Mucosa of rectum (tissue), 2 donors: ENCODE results near the gene RPS27L.
"Not testable (repeated sequence)": the region's sequence is repeated elsewhere in the genome, so short reads cannot be mapped to it uniquely, and the experiment has no call there.

ENCODE experiments used
- H3K27ac ChIP-seq, 2 donors: one replicate each; pipeline ENCODE4 v1.7.0; 2013; ENCODE audit warnings: inconsistent platforms in 2 of 2, low read depth in 2 of 2, low read length in 2 of 2
- H3K27me3 ChIP-seq, 2 donors: one replicate each; pipeline ENCODE4 v1.7.0; 2013; ENCODE audit warnings: low read length in 2 of 2; ENCODE audit not compliant: control insufficient read depth in 2 of 2, insufficient read depth in 2 of 2
- H3K36me3 ChIP-seq, 2 donors: one replicate each; pipeline ENCODE4 v1.7.0; 2013; ENCODE audit warnings: low read length in 2 of 2; ENCODE audit not compliant: control insufficient read depth in 2 of 2, insufficient read depth in 2 of 2
- H3K4me1 ChIP-seq, 2 donors: one replicate each; pipeline ENCODE4 v1.7.0; 2013; ENCODE audit warnings: low read length in 2 of 2, mild to moderate bottlenecking in 1 of 2; ENCODE audit not compliant: control insufficient read depth in 2 of 2, insufficient read depth in 2 of 2
- H3K4me3 ChIP-seq, 2 donors: one replicate each; pipeline ENCODE4 v1.7.0; 2013; ENCODE audit warnings: low read length in 2 of 2
- H3K9ac ChIP-seq, 2 donors: one replicate each; pipeline ENCODE4 v1.7.0; 2013; ENCODE audit warnings: low read length in 2 of 2, low read depth in 1 of 2, mild to moderate bottlenecking in 1 of 2
- H3K9me3 ChIP-seq, 2 donors: one replicate each; pipeline ENCODE4 v1.7.0; 2013; ENCODE audit warnings: low read length in 2 of 2; ENCODE audit not compliant: control insufficient read depth in 2 of 2
- donor health status: healthy.
- donor health status: Normal muscosa, but diverticular disease.

RPS27L gene

DNA sequence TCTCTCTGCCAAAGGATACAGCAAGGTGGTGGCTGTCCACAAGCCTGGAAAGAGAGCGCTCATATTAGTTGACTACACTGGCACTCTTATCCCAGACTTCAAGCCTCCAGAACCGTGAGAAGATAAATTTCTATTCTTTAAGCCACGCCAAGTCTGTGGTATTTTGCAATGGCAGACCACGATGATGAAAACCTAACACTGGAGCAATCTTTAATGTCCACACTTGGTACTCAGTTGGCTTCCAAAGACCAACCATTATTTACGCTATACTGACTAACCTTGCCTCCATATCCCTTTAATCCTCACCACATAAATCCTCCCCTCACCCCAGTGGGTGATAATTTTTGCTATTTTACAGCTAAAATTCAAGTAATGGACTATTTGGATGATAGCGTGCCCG lies 52.5 kb downstream of the RPS27L start:
- H3K36me3 ChIP-seq, result no peaks in the 10 kb centered on the region
- H3K9ac ChIP-seq, result no peak overlapping the region
- H3K9me3 ChIP-seq, result no peaks in the 10 kb centered on the region
- no peak overlapping the region for H3K27ac ChIP-seq
- H3K4me3 ChIP-seq, result no peak overlapping the region
- H3K4me1 ChIP-seq, result peaks cover 4 to 5% of the 10 kb centered on the region in 2 donors
- no peaks in the 10 kb centered on the region for H3K27me3 ChIP-seq

DNA sequence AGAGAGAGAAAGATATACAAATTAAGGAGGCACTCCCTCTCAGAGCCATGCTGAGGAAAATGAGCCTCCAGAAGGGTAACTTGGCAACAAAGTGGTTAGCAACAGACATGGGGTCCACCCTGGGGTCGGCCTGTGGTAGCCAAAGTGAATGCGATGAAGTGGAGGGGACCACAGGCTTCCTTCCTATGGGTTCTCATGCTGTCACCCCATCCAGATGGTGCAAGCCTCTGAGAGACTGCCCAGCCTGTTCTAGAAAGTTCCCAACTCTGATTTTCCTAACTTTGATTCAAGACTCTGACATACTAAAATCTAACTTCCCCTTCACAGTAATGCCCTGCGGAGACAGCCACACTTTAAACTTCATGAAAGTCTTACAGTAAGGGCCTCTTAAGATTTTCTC lies 53.9 kb downstream of the RPS27L start:
- Histone ChIP-seq H3K9me3 (no peaks in the 10 kb centered on the region), H3K27me3 (no peaks in the 10 kb centered on the region), H3K9ac (no peak overlapping the region), H3K4me3 (no peak overlapping the region), H3K27ac (no peak overlapping the region), H3K36me3 (no peaks in the 10 kb centered on the region), H3K4me1 (peaks cover 4 to 5% of the 10 kb centered on the region in 2 donors)

DNA sequence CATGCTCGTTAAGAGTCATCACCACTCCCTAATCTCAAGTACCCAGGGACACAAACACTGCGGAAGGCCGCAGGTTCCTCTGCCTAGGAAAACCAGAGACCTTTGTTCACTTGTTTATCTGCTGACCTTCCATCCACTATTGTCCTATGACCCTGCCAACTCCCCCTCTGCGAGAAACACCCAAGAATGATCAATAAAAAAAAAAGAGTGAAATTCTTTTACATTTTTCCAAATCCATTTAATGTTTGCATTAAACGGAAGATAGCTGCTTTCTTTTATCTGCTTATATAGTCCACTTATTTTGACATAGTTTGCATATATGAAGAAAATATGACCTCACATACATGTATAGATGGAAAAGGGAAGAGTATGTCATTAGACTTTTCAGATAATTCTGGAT lies 57.7 kb downstream of the RPS27L start:
- H3K36me3 ChIP-seq, H3K9me3 ChIP-seq, H3K9ac ChIP-seq, H3K4me1 ChIP-seq, H3K4me3 ChIP-seq, H3K27me3 ChIP-seq, H3K27ac ChIP-seq: not testable (repeated sequence)

DNA sequence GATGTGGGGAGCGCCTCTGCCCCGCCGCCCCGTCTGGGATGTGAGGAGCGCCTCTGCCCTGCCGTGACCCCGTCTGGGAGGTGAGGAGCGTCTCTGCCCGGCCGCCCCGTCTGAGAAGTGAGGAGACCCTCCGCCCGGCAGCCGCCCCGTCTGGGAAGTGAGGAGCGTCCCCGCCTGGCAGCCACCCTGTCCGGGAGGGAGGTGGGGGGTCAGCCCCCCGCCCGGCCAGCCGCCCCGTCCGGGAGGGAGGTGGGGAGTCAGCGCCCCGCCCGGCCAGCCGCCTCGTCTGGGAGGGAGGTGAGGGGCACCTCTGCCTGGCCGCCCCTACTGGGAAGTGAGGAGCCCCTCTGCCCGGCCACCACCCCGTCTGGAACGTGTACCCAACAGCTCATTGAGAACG lies 58.4 kb downstream of the RPS27L start:
- H3K27ac ChIP-seq, H3K27me3 ChIP-seq, H3K36me3 ChIP-seq, H3K9ac ChIP-seq, H3K4me3 ChIP-seq, H3K9me3 ChIP-seq, H3K4me1 ChIP-seq: not testable (repeated sequence)
